Right lobe of liver (tissue), 4 donors: Measurements from ENCODE around the gene HBA1.

ENCODE experiments used
- POLR2A ChIP-seq: fragments of 450-650 bp; IDR thresholded peaks from one replicate; pipeline ENCODE4 v1.6.1; 2017; ENCODE audit warnings: antibody characterized with exemption, mild to moderate bottlenecking
- TF ChIP-seq, protein P1 (sequence below), 4 donors: fragments of 200-600 bp in 3 of 4; fragments of 450-650 bp in 1 of 4; IDR thresholded peaks; one replicate each; pipeline versions ENCODE4 v1.5.1 to v1.8.0; 2016 to 2022; ENCODE audit warnings: antibody characterized with exemption in 4 of 4, mild to moderate bottlenecking in 2 of 4
- donor health status: DM: no; HTN: no; CAD: no.
- donor health status: DM: no; HTN: no; CAD: no.
- donor health status: DM: no; HTN: yes; CAD: no.

DNA sequence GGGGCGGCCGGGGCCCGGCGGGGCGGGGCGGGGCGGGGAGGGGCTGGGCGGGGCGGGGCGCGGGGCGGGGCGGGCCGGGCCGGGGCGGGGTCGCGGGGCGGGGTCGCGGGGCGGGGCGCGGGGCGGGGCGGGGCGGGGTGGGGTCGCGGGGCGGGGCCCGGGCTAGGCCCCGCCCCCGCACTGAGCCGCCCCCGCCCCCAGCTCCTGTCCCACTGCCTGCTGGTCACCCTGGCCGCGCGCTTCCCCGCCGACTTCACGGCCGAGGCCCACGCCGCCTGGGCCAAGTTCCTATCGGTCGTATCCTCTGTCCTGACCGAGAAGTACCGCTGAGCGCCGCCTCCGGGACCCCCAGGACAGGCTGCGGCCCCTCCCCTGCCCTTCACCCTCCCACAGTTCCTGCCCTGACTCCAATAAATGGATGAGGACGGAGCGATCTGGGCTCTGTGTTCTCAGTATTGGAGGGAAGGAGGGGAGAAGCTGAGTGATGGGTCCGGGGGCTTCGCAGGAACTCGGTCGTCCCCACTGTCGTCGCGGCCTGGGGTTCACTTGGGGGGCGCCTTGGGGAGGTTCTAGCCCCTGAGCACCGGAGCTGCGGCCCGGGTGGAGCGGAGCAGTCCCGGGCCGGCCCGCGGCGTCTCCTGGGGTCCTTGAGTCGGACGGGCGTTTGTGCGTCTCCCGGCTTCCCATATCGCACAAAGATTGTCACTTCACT, 11.5 kb upstream of the HBA1 start:
- TF ChIP-seq POLR2A = no peak
- TF ChIP-seq, protein P1, sequence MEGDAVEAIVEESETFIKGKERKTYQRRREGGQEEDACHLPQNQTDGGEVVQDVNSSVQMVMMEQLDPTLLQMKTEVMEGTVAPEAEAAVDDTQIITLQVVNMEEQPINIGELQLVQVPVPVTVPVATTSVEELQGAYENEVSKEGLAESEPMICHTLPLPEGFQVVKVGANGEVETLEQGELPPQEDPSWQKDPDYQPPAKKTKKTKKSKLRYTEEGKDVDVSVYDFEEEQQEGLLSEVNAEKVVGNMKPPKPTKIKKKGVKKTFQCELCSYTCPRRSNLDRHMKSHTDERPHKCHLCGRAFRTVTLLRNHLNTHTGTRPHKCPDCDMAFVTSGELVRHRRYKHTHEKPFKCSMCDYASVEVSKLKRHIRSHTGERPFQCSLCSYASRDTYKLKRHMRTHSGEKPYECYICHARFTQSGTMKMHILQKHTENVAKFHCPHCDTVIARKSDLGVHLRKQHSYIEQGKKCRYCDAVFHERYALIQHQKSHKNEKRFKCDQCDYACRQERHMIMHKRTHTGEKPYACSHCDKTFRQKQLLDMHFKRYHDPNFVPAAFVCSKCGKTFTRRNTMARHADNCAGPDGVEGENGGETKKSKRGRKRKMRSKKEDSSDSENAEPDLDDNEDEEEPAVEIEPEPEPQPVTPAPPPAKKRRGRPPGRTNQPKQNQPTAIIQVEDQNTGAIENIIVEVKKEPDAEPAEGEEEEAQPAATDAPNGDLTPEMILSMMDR (IDR thresholded peaks at IDR 0.05) = no peak
